ENCODE data around the gene ABHD17A.

DNA sequence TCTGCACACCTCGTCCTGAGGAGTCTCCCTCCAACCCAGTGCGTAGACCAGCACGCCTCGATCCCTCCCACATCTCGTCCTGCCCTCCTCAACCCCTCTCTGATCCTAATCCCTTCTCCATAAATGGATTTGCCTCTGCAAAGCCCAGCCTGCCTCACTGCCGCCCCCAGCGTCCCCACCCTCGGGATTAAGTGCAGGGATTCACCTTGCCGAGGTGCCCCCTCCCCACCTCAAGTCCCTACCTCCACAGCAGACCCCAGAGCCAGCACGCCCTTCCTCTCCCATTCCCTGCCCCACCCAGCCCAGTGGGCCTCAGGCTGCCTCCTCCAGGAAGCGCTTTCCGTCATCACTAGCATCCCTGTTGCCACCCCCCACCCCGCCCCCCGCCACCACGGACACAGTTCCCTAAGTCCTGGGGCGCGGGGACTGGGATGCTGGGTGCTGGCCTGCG, 25.9 kb downstream of the ABHD17A start:
- TF ChIP-seq, protein P1, sequence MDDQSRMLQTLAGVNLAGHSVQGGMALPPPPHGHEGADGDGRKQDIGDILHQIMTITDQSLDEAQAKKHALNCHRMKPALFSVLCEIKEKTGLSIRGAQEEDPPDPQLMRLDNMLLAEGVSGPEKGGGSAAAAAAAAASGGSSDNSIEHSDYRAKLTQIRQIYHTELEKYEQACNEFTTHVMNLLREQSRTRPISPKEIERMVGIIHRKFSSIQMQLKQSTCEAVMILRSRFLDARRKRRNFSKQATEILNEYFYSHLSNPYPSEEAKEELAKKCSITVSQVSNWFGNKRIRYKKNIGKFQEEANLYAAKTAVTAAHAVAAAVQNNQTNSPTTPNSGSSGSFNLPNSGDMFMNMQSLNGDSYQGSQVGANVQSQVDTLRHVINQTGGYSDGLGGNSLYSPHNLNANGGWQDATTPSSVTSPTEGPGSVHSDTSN (IDR thresholded peaks at IDR 0.05), result no peak
- no peak for TF ChIP-seq POLR2AphosphoS5 (IDR thresholded peaks at IDR 0.05; ENCODE audit: low read depth, low read length)
